Measurements from ENCODE around the gene ZAR1.
"Not testable (repeated sequence)": the region's sequence is repeated elsewhere in the genome, so short reads cannot be mapped to it uniquely, and the experiment has no call there.

The ZAR1 gene

DNA sequence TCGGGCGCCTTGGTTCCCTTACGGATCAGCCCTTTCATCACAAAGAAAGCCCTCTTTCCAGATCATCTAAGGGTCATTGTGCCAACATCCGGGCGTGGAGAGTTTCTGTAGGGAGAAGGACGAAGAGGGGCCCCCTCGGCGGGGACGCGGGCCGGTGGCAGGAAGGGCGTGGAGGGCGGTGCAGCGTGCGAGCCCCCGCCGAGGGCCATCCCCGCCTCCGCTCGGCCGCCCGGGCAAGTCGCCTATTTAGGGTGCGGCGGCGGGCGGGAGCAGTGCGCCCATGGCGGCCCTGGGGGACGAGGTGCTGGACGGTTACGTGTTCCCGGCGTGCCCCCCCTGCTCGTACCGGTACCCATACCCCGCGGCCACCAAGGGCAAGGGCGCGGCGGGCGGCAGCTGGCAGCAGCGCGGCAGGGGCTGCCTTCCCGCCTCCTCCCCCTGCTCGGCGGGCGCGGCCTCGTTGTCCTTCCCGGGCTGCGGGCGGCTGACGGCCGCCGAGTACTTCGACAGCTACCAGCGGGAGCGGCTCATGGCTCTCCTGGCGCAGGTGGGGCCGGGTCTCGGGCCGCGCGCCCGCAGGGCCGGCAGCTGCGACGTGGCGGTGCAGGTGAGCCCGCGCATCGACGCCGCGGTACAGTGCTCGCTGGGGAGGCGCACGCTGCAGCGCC, at the start of gene ZAR1:
ZAR1 (plus strand) TSS at position 241 of the 668 bp plus-strand sequence; CDS start at position 281, 40 bp downstream.
- DNase-seq (ENCODE audit: low spot score): no peak

DNA sequence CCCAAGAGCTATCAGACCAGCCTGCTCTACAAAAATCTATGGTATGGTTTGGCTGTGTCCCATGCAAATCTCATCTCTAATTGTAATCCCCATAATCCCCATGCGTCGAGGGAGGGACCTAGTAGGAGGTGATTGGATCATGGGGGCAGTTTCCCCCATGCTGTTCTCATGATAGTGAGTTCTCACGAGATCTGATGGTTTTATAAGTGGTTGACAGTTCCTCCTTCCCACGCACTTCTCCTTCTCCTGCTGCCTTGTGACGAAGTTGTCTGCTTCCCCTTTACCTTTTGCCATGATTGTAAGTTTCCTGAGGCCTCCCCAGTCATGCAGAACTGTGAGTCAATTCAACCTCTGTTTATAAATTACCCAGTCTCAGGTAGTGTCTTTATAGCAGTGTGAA, 49.1 kb upstream of the ZAR1 start:
- not testable (repeated sequence) for DNase-seq (ENCODE audit: low spot score)

- peak; percentile 51 for DNase-seq (ENCODE audit: low spot score)
Observed at GRCh38 chr4:48445704-48446103, 44.3 kb upstream of the ZAR1 start.

DNA sequence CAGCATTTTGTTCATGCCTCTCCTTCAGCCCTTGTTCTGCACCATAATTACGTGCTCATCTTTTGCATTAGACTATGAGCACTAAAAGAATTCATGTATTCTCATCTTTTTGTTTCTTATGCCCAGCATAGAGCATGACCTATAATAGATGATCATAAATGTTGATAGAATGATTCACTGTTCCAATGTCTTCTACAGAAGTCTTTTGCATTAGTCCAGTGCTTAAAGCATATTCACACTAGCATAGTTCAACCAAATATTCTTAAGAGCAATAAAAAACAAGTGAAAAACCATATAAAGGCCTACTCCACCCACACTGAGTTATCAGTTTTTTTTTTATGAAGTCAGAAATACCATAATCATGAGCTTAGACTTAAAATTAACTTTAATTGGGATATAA, 43.4 kb upstream of the ZAR1 start:
- no peak for DNase-seq (ENCODE audit: low spot score)

GRCh38 chr4:48449151-48449550, 40.9 kb upstream of the ZAR1 start:
- no peak for DNase-seq (ENCODE audit: low spot score)

DNA sequence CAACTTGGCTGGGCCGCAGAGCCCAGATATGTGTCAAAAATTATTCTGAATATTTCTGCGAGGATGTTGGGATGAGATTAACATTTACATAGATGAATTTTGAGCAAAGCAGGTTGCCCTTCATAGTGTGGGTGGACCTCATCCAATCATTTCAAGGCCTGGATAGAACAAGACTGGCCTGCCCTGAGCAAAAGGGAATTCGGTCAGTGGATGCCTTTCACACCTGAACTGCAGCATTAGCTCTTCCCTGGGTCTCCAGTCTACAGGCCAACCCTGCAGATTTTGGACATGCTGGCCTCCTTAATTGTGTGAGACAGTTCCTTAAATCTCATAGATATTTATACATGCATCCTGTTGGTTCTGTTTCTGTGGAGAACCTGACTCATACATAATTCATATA, 39.3 kb upstream of the ZAR1 start:
- no peak for DNase-seq (ENCODE audit: low spot score)

- not testable (repeated sequence) for DNase-seq (ENCODE audit: low spot score)
Observed at GRCh38 chr4:48451656-48452055, 38.4 kb upstream of the ZAR1 start.

DNA sequence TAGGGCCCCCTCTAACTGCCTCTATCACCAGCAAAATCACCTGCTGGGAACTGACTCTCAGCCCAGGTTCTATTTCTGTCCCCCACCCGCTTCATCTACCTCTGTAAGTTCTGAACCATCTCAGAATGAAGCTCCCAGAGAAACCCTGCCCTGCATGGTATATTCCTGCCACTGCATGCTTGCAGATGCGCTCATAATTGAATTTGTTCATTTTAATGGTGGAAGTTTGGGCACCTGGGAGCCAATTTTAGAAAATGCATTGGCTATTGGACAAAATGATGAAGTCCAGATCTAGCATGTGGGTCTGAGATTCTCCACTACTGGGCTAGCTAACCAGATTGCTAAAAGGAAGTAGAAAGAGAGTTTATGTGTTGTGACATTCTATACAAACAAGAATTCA, 35.5 kb upstream of the ZAR1 start:
- DNase-seq (ENCODE audit: low spot score): no peak

- no peak for DNase-seq (ENCODE audit: low spot score)
Observed at GRCh38 chr4:48461000-48461399, 29.1 kb upstream of the ZAR1 start.

DNA sequence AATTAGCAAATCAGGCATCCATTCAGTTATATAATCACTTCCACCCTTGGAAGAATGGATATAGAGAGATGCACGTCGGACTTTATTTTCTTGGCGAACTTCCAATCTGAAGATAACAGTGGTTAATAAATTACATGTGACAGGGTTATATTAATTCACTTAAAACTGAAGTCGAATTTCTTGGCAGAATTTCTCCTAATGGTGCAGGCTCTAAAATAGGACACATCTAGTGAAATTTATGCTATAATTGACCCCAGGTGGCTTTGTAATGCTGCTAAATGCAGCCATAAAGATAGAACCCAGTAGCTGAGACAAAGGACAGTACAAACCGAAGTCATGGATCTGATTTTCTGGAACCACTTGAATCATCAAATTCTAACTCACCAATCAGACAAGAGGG, 27.7 kb upstream of the ZAR1 start:
- DNase-seq (ENCODE audit: low spot score): no peak

- no peak for DNase-seq (ENCODE audit: low spot score)
Observed at GRCh38 chr4:48467442-48467841, 22.6 kb upstream of the ZAR1 start.

- no peak for DNase-seq (ENCODE audit: low spot score)
Observed at GRCh38 chr4:48467891-48468290, 22.2 kb upstream of the ZAR1 start.

DNA sequence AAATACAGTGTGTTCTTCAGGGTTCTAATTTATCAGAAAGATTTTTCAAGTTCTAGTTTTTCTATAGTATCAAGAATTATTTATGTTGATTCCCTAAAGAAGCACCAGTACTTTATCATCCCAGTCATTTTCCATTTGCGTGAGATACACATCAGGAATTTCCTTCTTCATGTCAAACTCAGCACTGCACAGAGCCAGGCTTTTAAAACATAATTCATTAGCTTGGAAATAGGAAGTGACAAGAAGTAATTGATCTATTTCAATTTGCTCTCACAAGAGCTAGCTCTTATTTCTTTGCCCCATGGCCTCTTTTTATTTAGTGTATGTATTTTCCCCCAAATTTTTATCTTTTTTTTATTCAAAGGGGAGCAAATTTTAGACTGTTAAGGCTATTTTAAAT, 19.9 kb upstream of the ZAR1 start:
- DNase-seq (ENCODE audit: low spot score): no peak

GRCh38 chr4:48470570-48470969, 19.5 kb upstream of the ZAR1 start:
- DNase-seq (ENCODE audit: low spot score): no peak

DNA sequence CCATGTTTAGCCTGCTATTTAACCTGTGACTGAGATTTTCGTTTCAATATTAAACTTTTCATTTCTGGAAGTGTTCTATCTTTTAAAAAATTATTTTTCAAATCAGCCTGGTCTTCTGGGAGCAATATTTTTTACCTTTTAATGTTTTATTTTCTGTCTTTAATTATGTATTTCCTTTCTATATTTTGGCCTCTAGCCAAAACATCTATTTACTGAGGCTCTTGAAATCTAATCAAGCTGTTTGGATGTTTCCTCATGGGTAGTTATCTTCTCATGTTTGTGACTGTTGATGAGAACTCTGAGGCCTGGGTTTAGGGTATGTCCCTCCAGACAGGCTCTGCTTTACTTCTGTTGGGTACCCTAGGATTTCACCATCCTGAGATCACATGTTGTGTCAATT, 17.3 kb upstream of the ZAR1 start:
- no peak for DNase-seq (ENCODE audit: low spot score)

DNA sequence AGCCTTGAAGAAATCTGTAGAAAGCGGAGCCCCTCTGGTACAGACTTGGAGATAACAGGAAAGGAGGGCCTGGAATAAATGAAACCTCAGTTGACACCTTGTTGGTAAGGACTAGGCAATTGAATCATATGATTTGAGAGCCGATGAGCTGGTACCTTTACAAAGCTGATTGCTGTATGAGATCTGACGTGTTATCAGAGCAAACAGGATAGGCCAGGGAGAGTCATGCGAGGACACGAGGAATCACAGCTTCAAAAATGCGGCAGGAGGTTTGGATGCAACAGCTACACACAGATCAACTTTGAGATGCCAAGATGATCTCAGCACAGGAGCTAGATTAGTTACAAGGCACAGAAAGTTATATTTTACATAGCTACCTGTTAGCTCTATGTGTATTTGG, 14.3 kb upstream of the ZAR1 start:
- no peak for DNase-seq (ENCODE audit: low spot score)

DNA sequence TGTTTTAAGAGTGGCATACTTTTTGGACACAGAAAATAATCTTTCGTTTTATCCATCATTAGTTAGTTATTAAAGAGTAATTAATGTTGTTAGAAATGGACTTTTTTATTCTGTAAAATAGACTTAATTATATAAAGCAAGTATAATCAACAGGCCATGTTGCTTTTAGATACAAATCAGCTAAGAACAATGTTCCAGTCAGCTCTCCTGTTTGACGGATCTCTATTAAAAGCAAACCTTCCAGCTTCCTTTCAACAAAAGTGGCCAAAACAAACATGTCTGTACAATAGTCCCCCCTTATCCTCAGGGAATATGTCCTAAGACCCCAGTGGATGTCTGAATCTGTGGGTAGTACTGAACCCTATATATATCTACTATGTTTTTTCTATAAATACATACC, 11.8 kb upstream of the ZAR1 start:
- no peak for DNase-seq (ENCODE audit: low spot score)

DNA sequence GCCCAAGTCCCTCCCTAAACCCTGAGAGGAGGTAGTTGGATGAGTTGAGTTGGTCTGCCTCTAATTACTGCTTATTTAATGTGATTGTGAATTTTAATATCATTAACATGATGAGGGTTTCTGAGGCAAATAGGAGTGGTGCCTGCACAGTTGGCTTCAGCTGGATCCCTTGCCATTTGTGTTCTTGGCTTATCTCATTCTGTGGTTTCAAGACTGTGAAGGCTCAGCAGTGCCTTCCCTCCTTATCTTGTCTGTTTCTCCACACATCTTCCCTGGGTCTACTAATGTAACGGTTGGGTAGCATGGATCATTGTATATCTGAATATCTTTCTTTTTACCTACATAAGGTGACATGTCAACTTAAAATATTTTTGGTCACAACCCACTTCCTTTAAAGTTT, 8.5 kb upstream of the ZAR1 start:
- peak; percentile 35 for DNase-seq (ENCODE audit: low spot score)

DNA sequence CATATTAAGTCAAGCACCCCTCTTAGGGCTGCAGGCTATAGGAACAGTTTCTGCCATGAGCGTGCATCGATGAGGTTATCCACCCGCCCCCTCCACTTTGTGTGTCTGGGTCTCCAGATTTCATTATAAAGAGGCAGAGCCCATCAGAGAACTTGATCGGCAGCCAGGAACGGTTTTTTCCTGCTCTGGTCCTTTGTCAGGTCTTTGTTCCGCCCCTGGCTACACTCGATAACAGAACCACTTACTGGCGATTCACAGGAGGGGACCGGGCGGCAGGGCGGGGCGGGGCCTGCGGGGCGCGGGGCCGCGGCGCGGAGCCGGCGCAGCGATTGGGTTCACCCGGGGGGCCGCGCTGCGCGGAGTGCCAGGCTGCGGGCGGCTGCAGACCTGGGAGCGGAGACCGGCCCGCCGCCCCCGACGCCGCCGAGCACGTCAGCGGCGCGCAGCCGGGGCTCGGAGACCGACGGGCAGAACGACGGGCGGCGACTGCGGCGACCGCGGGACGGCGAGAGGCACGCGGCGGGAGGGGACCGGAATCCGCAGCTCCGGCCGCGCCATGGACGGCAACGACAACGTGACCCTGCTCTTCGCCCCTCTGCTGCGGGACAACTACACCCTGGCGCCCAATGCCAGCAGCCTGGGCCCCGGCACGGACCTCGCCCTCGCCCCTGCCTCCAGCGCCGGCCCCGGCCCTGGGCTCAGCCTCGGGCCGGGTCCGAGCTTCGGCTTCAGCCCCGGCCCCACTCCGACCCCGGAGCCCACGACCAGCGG, 6.9 kb upstream of the ZAR1 start, which contains the start of gene SLC10A4:
SLC10A4 (plus strand) TSS at position 338 of the 771 bp plus-strand sequence; CDS start at position 557, 219 bp downstream.
- peak; percentile 39 for DNase-seq (ENCODE audit: low spot score)

DNA sequence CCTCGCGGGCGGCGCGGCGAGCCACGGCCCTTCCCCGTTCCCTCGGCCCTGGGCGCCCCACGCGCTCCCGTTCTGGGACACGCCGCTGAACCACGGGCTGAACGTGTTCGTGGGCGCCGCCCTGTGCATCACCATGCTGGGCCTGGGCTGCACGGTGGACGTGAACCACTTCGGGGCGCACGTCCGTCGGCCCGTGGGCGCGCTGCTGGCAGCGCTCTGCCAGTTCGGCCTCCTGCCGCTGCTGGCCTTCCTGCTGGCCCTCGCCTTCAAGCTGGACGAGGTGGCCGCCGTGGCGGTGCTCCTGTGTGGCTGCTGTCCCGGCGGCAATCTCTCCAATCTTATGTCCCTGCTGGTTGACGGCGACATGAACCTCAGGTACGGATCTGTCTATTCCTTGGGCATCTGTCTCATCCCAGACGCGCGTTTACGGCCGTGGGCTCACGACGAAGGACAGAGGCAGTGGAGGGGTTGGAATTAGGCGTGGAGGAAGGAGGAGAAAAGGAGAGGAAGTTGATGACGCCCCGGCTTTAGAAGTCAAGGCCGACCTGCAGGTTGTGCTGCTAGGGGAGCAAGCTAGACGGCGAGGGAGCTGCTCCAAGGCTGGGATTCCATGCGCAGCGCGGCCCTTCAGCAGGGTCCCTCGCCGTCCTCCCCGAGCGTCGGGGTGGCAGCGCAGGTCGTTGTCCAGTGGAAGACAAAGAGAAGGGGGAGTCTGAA, 6.1 kb upstream of the ZAR1 start:
- peak; percentile 52 for DNase-seq (ENCODE audit: low spot score)

DNA sequence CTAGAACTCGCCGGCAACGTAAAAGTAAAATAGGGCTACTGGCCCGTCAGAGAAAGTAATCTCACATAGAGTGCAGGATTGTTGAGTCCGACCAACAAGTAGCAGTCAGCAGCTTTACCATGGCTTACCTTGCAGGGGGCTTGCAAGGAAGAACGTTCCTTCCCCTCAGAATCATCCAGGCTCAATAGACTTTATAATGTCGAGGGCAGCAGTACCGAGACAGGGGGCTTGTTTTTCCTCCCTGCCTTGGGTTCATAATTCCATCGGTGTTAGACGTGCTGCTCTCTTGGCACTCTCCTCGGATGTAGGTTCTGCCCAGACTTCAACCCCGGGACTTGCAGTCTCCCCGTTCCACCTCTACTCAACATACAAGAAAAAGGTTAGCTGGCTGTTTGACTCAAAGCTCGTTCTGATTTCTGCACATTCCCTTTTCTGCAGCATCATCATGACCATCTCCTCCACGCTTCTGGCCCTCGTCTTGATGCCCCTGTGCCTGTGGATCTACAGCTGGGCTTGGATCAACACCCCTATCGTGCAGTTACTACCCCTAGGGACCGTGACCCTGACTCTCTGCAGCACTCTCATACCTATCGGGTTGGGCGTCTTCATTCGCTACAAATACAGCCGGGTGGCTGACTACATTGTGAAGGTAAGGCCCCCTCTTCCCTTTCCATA, 5.4 kb upstream of the ZAR1 start:
- peak; percentile 44 for DNase-seq (ENCODE audit: low spot score)

DNA sequence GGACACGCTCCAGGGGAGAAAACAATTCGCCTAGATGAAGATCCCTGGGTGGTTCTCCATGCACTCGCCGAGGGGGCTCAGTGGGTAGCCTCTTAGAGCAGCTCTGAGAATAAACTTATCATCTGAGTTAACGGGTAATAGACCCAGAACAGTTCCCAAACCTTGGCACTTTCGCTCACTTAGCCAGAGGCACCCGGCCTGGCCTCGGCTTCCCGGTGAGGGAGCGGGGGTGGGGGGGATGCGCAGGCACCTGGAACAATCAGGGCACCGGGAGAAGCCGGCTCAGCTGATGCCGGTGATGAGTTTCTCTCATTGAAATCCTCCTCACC, 405 bp upstream of the ZAR1 start:
- no peak for DNase-seq (ENCODE audit: low spot score)

All from hematopoietic multipotent progenitor cell treated with erythropoietin and hydrocortisone succinate and interleukin-3 and kit ligand, for 15 days (in vitro differentiated cells).